K562 (cell line): Measurements from ENCODE around the gene C3orf70.

ENCODE experiments used
- ADNP ChIP-seq: fragments of 200-800 bp; sonication (Bioruptor generic); IDR thresholded peaks from 2 replicates; pipeline ENCODE4 v1.6.1; 2016; ENCODE audit warnings: missing genetic modification characterization, missing compliant biosample characterization
- BRD4 ChIP-seq: fragments of 200-600 bp; sonication (generic); IDR thresholded peaks from 2 replicates; pipeline ENCODE4 v1.6.1; 2017; ENCODE audit warnings: inconsistent platforms
- CHD2 ChIP-seq: IDR thresholded peaks from 2 replicates; pipeline ENCODE4 v1.6.1; 2011; ENCODE audit warnings: low read depth, low read length
- CTCF ChIP-seq, 3 experiments: IDR thresholded peaks in 2 of 3; conservative IDR thresholded peaks in 1 of 3; 2 replicates each; pipeline ENCODE4 v1.5.1; 2011 to 2012; ENCODE audit warnings: low read length in 3 of 3, mild to moderate bottlenecking in 3 of 3, control low read depth in 2 of 3, improper control_type of control experiment in 1 of 3, inconsistent platforms in 1 of 3, low read depth in 1 of 3, mixed read lengths in 1 of 3, moderate library complexity in 1 of 3; ENCODE audit not compliant: insufficient read depth in 2 of 3
- E2F4 ChIP-seq: sonication (generic); formaldehyde crosslinking; IDR thresholded peaks from 2 replicates; pipeline ENCODE4 v1.8.0; 2022; ENCODE audit warnings: mild to moderate bottlenecking, low read depth, missing genetic modification reagents
- HCFC1 ChIP-seq: IDR thresholded peaks from 2 replicates; pipeline ENCODE4 v1.6.1; 2012; ENCODE audit warnings: low read depth, low read length, improper control_type of control experiment
- KAT7 ChIP-seq: sonication (generic); formaldehyde crosslinking; IDR thresholded peaks from 2 replicates; pipeline ENCODE4 v1.8.0; 2022; ENCODE audit warnings: missing genetic modification reagents, mild to moderate bottlenecking, borderline replicate concordance
- MAX ChIP-seq: sonication (generic); formaldehyde crosslinking; IDR thresholded peaks from 2 replicates; pipeline ENCODE4 v1.9.0; 2022; ENCODE audit warnings: mild to moderate bottlenecking, missing genetic modification reagents
- NFRKB ChIP-seq: fragments of 450-650 bp; IDR thresholded peaks from 2 replicates; pipeline ENCODE4 v1.6.1; 2016; ENCODE audit warnings: low read depth
- SMAD4 ChIP-seq: fragments of 250-450 bp; sonication (Bioruptor Pico); conservative IDR thresholded peaks from 2 replicates; pipeline ENCODE4 v1.8.0; 2021; ENCODE audit warnings: inconsistent platforms, mild to moderate bottlenecking, moderate library complexity
- SMARCC2 ChIP-seq: fragments of 450-650 bp; IDR thresholded peaks from 2 replicates; pipeline ENCODE4 v1.6.1; 2017; ENCODE audit warnings: antibody characterized with exemption, moderate library complexity, mild to moderate bottlenecking, low read depth
- ZNF232 ChIP-seq: sonication (generic); formaldehyde crosslinking; IDR thresholded peaks from 2 replicates; pipeline ENCODE4 v1.8.0; 2022; ENCODE audit warnings: mild to moderate bottlenecking, missing genetic modification reagents

- TF ChIP-seq CTCF (IDR thresholded peaks at IDR 0.05 in 2 of 3, conservative IDR thresholded peaks at IDR 0.05 in 1 of 3; ENCODE audit: insufficient read depth in 2 of 3, low read depth in 1 of 3, low read length in 3 of 3) (no peak), MAX (CRISPR knock-in tag) (no peak), SMAD4 (CRISPR knock-in tag) (no peak), KAT7 (no peak), E2F4 (CRISPR knock-in tag) (no peak), ADNP (no peak), BRD4 (no peak), CHD2 (no peak), SMARCC2 (no peak), NFRKB (no peak), HCFC1 (no peak), ZNF232 (CRISPR knock-in tag) (no peak)
These were observed 96.0 kb downstream of the C3orf70 start for GRCh38 chr3:185056908-185057307.
